HG03097 (cell line): ENCODE results near the gene ACTL9.

Experiments used
- ATAC-seq: cut with Tn5 transposase; IDR thresholded peaks from one replicate; pipeline ENCODE4 v1.9.1; 2021; ENCODE audit not compliant: unreplicated experiment, low FRiP score

The ACTL9 gene

GRCh38 chr19:8688930-8689329, 9.7 kb downstream of the ACTL9 start:
- ATAC-seq, result no peak

DNA sequence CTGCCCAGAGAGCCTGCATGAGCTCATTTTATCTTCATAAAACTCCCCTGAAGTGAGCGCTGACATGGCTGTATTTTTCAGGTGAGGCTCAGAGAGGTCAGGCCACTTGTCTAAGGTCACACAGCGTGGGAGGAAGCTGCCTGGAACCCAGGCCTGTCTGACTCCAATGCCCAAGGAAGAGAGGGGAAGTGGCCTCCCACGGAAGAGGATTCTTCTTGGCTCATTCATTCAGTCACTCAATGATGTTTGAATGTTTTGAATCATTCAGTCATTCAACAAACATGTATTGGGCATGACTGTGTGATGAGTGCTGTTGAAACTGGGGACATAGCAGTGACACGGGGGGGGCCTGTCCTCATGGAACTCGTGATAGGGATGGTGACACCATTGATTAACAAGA, 12.0 kb downstream of the ACTL9 start:
- no peak for ATAC-seq

DNA sequence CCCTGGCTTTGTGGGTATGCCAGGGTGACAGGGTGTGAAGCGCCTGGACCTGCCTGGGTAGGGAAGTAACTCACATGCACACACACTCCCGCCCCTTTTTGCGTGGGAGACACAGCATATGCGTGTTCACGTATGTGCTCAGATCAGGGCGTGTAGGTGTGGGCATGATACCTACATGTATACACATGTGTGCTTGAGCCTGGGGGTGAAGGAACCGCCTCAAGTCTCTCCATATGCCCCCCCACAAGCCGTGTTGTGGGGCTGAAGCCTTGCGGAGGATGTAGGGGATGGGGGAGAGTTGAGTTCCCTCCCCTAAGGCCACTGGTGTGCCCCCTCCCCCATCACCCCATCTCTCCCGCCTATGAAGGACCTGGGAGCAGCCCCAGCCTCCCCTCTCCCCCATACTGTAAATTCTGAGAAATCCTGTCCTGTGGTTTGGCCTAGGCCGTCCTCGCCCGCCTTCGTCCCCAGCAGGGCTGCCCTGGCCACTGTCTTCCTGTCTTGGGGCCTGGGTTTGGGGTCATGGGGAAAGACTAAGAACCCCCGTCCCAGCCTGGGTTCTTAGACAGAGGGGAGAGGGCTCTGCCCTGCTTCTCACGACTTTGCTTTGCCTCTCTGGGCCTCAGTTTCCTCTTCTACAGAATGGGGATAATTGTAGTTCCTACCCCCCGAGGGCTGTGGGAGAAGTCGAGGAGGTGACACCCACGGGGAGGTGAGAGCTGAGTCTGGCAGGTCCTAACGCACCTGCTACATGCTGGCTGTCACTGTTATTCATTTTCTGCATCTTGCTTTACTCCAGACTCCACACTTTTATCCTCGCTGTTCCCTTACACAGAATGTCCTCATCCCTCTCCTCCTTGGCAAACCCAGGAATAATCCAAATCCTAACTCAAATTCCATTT, 14.3 kb downstream of the ACTL9 start:
- no peak for ATAC-seq

DNA sequence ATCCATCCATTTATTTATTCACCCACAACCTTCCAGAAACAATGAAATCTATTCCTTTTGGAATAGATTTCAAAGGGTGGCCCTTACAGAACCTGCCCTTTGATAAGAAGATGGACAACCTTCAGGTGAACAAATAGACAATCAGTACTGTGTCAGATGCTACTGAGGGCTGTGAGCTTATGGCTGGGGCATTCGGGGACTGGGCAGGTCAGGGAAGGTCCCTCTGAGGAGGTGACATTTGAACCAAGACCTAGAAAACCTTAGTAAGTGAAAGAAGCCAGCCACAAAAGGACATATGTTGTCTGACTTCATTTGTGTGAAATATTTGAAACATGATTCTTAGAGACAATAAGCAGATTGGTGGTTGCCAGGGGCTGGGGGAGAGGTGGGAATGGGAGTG, 15.7 kb downstream of the ACTL9 start:
- no peak for ATAC-seq

DNA sequence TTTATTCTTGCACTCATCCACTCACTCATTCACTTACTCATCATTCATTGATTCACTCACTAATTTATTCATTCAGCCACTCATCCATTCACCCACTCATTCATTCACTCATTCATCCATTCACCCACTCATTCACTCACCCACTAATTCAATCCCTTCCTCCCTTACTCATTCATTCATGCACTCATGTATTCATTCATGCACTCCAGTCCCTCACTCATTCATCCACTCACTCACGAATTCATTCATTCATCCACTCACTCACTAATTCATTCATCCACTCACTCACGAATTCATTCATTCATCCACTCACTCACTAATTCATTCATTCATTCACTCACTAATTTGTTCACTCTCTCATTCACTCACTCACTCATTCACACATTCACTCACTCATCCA, 16.1 kb downstream of the ACTL9 start:
- no peak for ATAC-seq

DNA sequence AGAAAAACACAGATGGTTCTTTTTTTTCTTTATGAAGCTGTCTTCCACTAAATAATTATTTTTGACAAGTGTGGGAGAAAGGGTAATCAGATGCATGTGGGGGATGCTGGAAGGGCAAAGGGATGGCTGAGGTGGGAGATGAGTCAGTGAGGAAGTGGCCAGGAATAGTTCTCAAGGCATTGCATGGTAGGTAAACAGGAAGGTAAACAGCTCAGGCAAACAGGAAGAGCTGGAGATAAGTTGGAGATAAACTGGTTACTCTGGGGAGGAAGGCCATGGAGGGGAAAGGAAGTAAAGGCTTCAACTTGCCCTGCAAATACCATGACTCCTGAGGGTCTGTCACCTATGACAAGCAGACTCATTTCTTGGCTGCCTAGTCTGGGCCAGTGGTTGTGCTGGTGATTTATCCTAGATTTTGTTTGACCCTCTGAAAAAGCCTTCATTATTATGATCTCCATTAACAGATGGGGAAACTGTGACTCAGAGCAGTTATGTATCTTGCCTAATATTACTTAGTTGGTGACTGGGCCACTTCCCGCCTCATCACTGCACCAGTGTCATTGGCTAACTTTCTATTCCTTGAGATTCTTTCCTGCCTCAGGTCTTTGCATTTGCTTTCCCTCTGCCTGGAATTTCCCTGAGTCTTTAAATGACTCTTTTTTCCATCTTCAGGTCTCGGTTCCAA, 17.1 kb downstream of the ACTL9 start:
- no peak for ATAC-seq

- no peak for ATAC-seq
Observed at GRCh38 chr19:8680676-8681344, 17.8 kb downstream of the ACTL9 start.

DNA sequence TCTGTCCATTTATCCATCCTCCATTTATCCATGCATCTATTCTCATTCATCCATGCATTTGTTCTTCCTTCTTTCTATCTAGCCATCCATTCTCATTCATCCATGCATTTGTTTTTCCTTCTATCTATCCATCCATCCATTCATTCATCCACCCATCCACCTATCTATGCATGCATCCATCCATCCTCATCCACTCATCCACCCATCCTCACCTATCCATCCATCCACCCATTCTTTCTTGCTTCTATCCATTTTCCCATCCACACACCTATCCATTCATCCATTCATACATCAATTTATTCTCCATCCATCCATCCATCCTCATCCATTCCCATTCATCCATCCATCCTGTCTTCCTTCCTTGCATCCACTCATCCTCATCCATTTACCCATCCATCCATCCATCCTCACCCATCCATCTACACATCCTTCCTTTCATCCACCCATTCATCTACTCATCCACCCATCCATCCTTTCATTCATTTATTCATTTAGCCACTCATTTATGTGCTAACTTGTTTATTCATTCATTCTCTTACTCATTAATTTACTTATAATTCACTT, 20.3 kb downstream of the ACTL9 start:
- no peak for ATAC-seq

GRCh38 chr19:8675066-8675465, 23.5 kb downstream of the ACTL9 start:
- no peak for ATAC-seq

- ATAC-seq, result no peak
Observed at GRCh38 chr19:8673276-8673891, 25.2 kb downstream of the ACTL9 start.

DNA sequence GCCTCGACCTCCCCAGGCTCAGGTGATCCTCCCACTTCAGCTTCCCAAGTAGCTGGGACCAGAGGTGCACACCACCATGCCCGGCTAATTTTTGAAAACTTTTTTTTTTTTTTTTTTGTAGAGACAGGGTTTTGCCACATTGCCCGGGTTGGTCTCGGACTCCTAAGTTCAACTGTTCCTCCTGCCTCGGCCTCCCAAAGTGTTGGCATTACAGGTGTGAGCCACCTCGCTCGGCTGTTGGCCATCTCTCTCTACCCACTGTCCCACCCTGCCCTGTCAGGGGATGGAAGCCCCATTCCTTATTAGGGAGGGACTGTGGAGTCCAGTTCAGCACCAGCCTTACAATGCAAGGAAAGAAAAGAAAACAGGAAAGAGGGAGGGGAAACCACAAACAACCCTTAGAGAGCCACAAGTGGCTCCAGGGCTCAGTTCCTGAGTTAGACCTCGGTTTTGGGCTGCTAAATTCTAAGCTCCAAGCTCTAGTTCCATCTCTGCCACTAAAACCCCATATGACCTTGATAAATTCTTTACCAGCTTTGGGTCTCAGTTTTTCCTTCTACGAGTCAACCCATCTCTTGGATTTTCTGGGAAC, 31.7 kb downstream of the ACTL9 start:
- ATAC-seq, result no peak

DNA sequence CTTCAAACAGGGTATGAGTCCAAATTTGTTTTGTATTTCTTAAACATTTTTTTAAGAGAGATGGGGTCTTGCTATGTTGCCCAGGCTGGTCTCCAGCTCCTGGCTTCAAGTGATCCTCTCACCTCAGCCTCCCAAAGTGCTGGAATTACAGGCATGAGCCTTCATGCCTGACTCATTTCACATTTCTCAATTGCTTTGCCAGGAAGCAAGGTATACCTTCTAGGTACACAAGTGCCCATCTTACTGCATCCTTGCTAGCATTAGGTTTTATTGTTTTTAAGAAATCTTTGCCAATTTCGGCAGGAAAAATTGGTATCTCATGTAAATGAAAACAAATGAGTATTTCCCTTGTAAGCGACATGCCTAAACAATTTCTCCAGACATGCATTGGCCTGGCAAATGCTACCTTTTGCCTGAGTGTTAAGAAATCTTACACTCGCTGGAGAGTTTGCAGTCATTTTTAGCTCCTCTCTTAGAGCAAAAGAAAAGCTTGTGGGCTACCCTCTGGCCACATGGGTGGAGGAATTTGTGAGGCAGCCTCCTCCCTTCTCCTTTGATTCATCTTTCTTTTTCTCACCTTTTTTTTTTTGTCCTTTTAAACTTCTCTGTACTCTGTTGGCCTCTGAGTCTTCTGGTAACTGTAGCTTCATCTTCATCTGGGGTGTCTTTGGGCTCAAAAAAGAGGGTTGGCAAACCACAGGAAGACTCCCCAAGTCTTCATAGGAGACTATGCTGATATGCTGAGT, 33.0 kb downstream of the ACTL9 start:
- ATAC-seq, result no peak

GRCh38 chr19:8664671-8665057, 33.9 kb downstream of the ACTL9 start:
- no peak for ATAC-seq

DNA sequence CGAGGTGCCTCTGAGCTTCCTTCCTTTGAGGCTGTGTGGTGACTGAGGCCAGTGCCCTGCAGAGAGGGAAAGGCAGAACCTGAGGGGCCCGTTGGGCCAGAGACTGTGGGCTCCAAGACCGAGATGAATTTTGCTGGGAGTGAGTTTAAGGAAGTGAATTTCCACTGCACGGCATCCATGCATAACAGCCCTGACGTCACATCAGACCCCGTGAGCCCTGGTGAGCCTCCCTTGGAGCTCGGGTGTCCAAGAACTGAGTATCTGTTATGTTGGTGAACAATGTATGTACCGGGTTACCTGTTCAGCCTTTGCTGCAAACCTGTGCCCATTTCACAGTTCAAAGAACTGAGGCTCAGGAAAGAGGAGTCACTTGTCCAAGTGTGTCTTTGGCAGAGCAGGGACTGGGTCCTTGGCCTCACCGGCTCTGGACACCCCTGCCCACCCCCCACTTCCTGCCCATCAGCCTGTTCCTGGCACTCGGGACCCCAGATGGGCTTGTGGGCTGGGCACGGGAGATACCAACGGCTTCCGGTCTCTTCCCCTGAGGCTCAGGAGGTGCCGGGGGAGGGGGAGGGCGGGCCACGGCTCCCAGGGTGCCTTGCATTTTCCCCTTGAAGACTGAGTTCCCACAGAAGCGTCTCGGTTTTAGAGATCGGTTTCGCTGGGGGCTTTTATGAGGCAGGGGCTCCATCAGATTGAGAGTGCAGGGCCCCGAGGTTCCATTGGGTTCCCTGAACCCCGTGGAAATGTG, 34.5 kb downstream of the ACTL9 start:
- no peak for ATAC-seq

DNA sequence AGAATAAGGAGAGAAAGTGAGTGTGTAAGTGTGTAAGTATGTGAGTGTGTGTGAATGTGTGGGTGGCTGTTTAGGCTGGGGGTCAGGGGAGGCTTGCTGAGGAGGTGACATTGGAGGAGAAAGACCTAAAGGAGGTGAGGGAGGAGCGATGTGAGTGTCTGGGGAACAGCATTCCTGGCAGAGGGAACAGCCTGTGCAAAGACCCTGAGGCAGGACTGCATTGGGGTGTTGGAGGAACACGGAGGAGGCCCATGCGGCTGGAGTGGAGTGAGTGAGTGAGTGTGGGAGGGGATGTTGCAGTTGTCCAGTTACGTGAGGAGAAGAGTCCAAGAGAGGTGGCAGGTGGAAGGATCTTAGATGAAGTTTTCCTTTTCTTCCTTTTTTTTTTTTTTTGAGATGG, 36.3 kb downstream of the ACTL9 start:
- no peak for ATAC-seq

DNA sequence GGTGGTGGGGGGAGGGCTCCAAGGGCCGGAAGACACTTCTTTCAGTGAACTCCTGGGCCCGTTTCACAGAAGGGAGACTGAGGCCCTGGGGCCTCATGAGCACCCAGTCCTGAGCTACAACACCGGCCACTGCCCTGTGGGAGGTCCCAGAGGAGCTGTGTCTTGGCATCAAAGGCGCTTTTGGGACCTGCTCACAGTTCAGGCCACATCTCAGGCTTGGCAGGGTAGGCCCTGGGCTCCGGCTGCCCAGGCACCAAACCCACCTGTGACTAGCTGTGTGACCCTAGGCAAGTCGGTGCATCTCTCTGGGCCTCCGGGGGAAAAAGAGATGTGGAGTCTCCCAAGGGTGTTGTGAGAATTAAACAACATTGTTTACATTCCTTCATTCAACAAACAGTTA, 38.7 kb downstream of the ACTL9 start:
- no peak for ATAC-seq

DNA sequence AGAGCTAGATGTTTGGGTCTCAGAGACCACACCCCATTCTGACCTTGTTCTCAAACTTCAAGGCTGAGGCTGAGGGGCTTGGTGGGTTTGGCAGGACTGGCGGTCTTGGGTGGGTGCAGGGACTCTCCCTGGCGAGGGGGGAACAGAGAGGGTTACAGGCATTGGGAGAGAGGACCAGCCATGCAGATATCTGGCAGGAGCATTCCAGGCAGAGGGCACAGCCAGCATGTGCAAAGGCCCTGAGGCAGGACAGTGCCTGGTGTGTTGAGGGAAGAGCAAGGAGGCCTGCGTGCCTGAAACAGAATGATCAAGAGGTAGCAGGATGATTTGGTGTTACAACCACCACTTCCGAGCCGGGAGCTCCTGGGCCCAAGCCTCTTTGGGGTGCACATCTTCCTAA, 40.7 kb downstream of the ACTL9 start:
- no peak for ATAC-seq

- ATAC-seq, result no peak
Observed at GRCh38 chr19:8655340-8655709, 43.3 kb downstream of the ACTL9 start.
